HG03521 (cell line): Measurements from ENCODE around the gene SVIL.
"Not testable (repeated sequence)": the region's sequence is repeated elsewhere in the genome, so short reads cannot be mapped to it uniquely, and the experiment has no call there.

ENCODE experiments used
- ATAC-seq: cut with Tn5 transposase; IDR thresholded peaks from one replicate; pipeline ENCODE4 v1.9.1; 2021; ENCODE audit warnings: mild to moderate bottlenecking, moderate library complexity; ENCODE audit not compliant: unreplicated experiment

Gene SVIL

GRCh38 chr10:29495366-29495765, 139.4 kb downstream of the SVIL start:
- no peak for ATAC-seq

- ATAC-seq, result no peak
Observed at GRCh38 chr10:29493697-29494096, 141.1 kb downstream of the SVIL start.

GRCh38 chr10:29492774-29493173, 142.0 kb downstream of the SVIL start:
- no peak for ATAC-seq

- ATAC-seq, result no peak
Observed at GRCh38 chr10:29491918-29492317, 142.9 kb downstream of the SVIL start.

- ATAC-seq, result not testable (repeated sequence)
Observed at GRCh38 chr10:29490781-29491280, 143.9 kb downstream of the SVIL start.

GRCh38 chr10:29488471-29488870, 146.3 kb downstream of the SVIL start:
- ATAC-seq, result not testable (repeated sequence)

- not testable (repeated sequence) for ATAC-seq
Observed at GRCh38 chr10:29487884-29488266, 146.9 kb downstream of the SVIL start.

- not testable (repeated sequence) for ATAC-seq
Observed at GRCh38 chr10:29487032-29487883, 147.5 kb downstream of the SVIL start.

- ATAC-seq, result no peak
Observed at GRCh38 chr10:29486433-29486832, 148.3 kb downstream of the SVIL start.

- not testable (repeated sequence) for ATAC-seq
Observed at GRCh38 chr10:29484677-29485076, 150.1 kb downstream of the SVIL start.

- no peak for ATAC-seq
Observed at GRCh38 chr10:29482591-29483431, 152.0 kb downstream of the SVIL start.

- ATAC-seq, result no peak
Observed at GRCh38 chr10:29481906-29482440, 152.8 kb downstream of the SVIL start.

- no peak for ATAC-seq
Observed at GRCh38 chr10:29479981-29480954, 154.5 kb downstream of the SVIL start.

GRCh38 chr10:29479081-29479925, 155.5 kb downstream of the SVIL start:
- ATAC-seq, result no peak

- no peak for ATAC-seq
Observed at GRCh38 chr10:29473406-29474100, 161.2 kb downstream of the SVIL start.

- ATAC-seq, result no peak
Observed at GRCh38 chr10:29473087-29473356, 161.7 kb downstream of the SVIL start.

GRCh38 chr10:29472301-29473086, 162.3 kb downstream of the SVIL start:
- ATAC-seq, result no peak

GRCh38 chr10:29471544-29471859, 163.3 kb downstream of the SVIL start:
- no peak for ATAC-seq
